Femur (tissue), 1 donor: ENCODE results near the gene RSRC1.

Experiments used
- DNase-seq: peaks from one replicate; pipeline ENCODE4 v3.0.0-alpha.2; 2017

RSRC1 gene

DNA sequence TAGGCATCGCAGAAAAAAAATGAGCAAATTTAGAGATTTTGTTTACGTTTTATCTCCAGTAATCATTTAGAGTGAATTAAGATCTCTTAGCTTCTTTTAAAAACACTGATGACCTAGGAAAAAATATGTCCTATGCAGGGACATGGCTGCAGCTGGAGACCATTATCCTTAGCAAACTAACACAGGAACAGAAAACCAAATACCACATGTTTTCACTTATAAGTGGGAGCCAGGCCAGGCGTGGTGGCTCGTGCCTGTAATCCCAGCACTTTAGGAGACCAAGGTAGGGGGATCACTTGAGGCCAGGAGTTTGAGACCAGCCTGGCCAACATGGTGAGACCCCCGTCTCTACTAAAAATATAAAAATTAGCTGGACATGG, 298.6 kb downstream of the RSRC1 start:
- DNase-seq, result peak; percentile 19

DNA sequence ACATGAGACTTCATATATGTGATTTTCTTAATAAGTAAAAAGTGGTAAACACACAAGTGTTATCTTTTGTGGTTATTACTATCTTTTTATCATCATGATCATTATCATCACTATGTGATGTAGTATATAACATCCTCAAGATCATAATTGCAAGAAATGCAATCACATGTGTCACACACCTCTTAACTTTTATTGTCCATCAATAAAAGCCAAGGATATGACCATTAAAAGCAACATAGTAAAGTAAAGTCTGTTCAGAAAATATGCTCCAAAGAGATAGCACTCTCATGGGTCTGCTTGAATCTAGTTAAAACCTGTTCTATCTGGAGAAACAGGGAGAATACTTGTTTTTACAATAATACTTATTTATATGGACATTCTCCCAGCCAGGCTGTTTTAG, 308.1 kb downstream of the RSRC1 start:
- no peak for DNase-seq

DNA sequence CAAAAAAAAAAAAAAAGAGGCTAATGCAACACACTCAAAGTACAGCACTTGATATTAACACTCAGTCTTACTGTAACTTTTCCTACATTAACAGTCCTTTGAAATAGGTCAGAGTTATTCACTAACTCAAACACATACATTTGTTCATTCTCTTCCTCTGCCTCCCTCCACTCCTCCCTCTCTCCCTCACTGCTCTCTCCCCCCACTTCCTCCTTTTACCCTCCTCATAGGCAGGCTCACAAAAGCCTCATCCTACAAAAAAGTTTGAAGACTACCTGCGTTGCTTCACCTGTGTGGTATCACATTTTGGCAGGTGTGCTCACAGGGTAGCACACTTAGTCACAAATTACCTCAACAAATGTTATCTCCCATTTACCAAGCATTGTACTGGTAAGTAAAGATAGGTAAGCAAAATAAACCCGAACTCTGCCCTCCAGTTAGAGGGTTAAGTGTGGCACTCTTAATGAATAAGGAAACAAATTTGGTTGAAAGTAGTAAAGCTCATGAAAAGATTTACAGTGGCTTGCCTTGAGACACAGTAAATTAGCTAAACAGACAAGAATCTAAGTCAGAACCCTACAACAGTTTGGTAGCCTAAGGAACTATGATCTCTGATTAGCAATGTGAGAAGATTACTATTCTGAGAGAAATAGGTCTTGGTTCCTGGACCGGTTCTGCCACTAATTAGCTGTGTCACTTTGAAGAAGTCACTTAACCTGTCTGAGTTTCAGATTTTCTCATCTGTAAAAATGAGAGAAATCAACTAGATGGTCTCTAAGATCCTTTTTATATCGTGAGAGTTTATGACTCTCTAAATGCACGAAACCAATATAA, 310.1 kb downstream of the RSRC1 start:
- no peak for DNase-seq

DNA sequence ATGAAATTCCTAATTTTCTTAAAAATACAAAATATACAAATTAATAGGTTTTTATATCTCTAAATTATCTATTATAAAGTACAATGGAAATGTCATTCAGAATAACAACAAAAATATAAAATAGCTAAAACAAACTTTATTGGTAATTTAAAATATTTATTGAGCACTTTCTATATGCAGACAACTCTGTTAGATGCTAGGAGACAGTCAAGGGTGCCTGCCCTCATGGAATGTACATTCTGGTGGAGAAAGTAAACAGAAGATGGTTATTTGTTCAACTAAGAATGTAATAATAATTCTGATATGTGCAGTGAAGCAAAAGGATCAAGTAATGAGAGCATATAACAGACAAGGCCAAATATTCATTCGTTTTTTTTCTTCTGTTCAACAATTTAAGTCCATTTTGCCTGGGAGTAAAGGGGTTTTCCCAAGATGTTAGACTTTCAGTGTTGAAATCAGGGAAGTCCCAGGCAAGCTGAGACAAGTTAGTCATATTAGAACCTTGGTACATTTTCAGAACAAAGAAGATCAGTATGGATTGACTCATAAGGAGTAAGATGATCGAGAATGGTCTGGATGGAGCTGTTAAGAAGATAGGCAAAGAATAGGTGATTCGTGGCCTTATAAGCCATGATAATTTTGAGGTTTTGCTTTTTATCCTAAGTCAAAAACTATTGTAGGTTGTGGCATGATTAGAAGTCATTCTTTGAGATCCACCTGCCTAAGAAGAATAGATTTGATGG, 310.9 kb downstream of the RSRC1 start:
- DNase-seq, result no peak

GRCh38 chr3:158430448-158430847, 320.6 kb downstream of the RSRC1 start:
- no peak for DNase-seq

GRCh38 chr3:158430968-158431367, 321.1 kb downstream of the RSRC1 start:
- no peak for DNase-seq

DNA sequence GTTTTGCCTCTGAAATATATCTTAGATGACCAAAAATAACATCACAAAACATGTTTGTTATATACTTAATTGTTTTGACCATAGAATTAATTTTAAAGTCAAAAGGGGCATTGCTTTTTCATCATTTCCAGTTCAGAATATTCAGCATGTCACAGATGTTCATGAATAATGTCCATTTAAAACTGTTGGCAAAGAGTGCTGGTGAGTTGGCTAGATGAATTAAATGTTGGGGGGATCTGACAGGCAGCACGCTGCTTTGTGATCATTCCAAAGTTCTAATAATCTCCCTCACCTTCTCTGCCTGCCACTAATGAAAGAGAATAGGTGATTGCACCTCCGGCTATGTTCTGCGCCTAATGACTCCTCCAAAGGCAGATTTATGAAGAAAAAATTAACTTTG, 321.9 kb downstream of the RSRC1 start:
- no peak for DNase-seq

- peak; percentile 68 for DNase-seq
Observed at GRCh38 chr3:158434412-158435038, 324.6 kb downstream of the RSRC1 start.

GRCh38 chr3:158443632-158444031, 333.7 kb downstream of the RSRC1 start:
- DNase-seq, result no peak

- no peak for DNase-seq
Observed at GRCh38 chr3:158447408-158447807, 337.5 kb downstream of the RSRC1 start.

DNA sequence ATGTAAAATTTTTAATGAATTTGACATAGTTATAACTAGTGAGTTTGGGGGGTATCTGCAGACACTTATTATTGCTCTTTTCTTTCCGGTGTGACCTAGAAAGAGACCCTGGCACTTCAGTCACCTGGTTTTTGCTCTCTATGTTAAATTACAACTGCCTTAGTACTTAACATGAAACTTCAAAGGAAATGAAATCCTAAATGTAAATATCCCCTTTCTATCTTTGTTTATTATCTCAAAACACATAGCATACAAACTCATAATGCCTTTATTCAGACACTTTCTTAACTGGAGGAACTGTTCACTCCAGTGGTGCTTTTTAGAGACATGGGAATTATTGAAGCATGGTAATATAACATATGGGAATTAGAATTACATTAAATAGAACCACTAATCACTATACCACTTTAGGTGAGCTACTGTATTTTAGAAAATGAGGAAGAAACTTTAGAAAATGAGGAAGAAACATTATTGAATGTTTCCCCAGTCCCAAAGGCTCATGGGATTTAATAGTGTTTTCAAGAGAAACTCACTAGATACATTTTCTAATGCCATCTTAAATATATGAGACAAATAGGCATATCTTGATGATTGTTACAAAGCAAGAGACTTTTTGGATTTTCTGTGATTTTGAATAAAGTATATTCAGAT, 341.6 kb downstream of the RSRC1 start:
- DNase-seq, result no peak

GRCh38 chr3:158452334-158452733, 342.4 kb downstream of the RSRC1 start:
- no peak for DNase-seq

DNA sequence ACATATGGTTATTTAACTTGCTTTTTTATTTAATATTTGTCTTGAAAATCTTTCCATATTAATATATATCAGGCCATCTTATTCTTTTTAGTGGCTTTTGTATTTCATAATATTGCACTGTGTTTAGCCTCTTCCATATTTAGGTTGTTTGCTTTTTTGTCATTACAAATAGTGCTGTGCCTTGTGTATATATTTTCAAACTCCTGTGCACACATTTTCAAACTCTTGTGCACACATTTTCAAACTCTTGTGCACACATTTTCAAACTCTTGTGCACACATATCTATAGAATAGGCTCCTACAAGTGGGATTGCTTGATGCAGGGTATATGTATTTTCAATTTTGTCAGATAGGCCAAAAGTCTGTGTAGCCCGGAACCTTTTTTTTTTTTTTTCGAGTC, 343.1 kb downstream of the RSRC1 start:
- no peak for DNase-seq

DNA sequence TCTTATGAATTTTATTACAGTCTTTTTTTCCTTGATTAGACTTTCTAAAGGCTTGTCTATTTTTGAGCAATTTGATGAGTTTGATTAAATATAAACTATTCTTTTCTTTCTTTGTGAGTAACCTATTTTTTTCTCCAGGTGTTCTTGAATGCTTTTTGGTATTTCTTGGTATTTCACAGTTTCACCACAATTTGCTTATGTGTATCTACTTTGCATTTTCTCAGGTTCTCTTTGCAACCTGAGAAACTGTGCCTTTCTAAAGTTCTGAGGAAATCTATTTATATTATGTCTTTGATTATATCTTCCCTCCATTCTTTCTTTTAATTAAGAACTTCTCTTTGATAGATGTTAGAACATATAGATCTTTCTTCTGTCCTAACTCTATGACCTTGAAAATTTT, 344.0 kb downstream of the RSRC1 start:
- DNase-seq, result no peak

GRCh38 chr3:158455406-158455805, 345.5 kb downstream of the RSRC1 start:
- DNase-seq, result no peak

GRCh38 chr3:158456114-158456513, 346.2 kb downstream of the RSRC1 start:
- DNase-seq, result no peak

DNA sequence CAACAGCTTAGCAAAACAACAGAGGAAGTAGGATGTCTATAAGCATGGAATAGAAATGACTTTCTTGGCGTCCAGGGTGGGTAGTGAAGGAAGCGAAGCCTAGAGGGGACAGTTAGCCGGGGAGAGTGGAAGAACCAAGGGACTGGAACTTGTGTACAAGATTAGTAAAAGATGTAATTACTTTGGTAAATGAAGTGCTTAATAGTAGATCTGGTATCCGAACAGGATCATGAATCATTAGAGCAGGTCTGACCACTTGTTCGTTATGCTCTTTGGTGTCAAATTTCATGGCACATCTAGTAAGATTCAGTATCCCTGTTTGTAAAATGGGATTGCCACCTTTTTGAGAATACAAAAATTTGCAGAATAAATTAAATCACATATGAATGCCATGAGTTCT, 348.6 kb downstream of the RSRC1 start:
- no peak for DNase-seq

- no peak for DNase-seq
Observed at GRCh38 chr3:158460926-158461325, 351.0 kb downstream of the RSRC1 start.

DNA sequence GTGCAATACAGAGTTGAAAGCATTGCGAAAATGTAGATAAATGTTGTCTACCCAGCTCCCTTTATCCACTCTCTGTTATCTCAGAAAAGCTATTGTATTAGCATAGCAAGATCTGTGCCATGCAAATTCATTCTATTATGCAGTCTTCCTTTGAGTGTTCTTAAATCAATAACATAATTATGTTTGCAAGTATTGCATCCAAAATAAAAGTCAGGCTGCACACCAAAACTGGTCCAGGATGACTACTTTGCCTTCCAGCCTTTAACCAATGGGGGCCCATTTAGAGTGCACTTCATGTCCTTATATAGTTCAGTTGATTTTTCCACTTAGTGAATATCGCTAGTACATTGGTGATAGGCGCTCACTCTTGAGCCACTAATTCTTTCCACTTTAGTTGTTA, 353.7 kb downstream of the RSRC1 start:
- no peak for DNase-seq

- DNase-seq, result no peak
Observed at GRCh38 chr3:158465074-158465473, 355.2 kb downstream of the RSRC1 start.

GRCh38 chr3:158470944-158471638, 361.2 kb downstream of the RSRC1 start:
- DNase-seq, result no peak

DNA sequence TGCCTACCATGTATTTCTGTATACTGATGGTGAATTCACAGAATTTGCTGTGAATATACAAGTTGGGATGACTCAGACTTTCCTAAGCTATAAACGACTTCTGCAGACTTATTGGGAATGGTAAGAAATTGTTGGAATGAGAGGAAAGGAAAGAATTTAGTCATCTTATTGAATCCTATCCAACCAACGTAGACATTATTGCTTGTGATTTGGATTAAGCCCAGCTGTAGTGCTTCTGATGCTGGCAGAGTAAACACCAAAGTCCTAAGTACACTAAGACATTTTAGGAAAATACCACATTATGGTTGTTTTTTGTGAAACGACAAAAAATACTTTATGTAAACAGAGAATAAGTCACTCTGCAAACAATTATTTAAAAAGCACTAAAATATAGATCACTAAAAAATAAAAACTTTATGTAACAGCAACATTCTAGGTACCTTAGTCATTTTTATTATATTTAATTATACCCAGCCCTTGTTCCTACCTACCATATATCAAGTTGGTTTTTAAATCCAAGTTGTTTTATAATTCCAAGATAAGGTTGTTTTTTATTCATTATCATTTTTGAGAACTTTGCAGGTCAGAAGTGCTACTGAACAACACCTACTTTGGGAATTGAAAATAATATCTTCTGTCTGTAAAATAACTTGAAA, 361.9 kb downstream of the RSRC1 start:
- DNase-seq, result no peak
